WTC11 (cell line): ENCODE data around the gene METRN. TPM values are rescaled to one million over a fixed set of nuclear protein-coding genes. Genes with fewer than 3 reads are reported as not detected.

Experiments used
- ATAC-seq: fragments of 200-7000 bp; cut with Tn5 transposase; 2 replicates; pipeline ENCODE4 v1.10.0; 2021; ENCODE audit warnings: mild to moderate bottlenecking, moderate library complexity
- CTCF ChIA-PET: fragments of 300-600 bp; sonication (Branson Sonifier 250); formaldehyde crosslinking; loops from one replicate; lab custom pipeline; 2021; ENCODE audit warnings: antibody characterized with exemption; lab: Charles Lee
- POLR2A ChIA-PET: fragments of 350-600 bp; sonication (Branson Sonifier 250); formaldehyde crosslinking; loops from one replicate; lab custom pipeline; 2021; ENCODE audit warnings: antibody characterized with exemption; lab: Charles Lee
- DNase-seq: peaks from one replicate; pipeline ENCODE4 v3.0.0; 2021; ENCODE audit warnings: low spot score
- H3K27ac Mint-ChIP-seq: 2 replicates; pipeline ENCODE4 v1.8.0; 2021; ENCODE audit warnings: mixed read lengths
- H3K27me3 Mint-ChIP-seq: 2 replicates; pipeline ENCODE4 v1.8.0; 2021; ENCODE audit warnings: low read depth, mild to moderate bottlenecking, moderate library complexity, mixed read lengths
- H3K36me3 Mint-ChIP-seq: 2 replicates; pipeline ENCODE4 v1.8.0; 2021; ENCODE audit warnings: mixed read lengths
- H3K4me1 Mint-ChIP-seq: 2 replicates; pipeline ENCODE4 v1.8.0; 2022; ENCODE audit warnings: mixed read lengths
- H3K4me3 Mint-ChIP-seq: 2 replicates; pipeline ENCODE4 v1.8.0; 2021; ENCODE audit warnings: mild to moderate bottlenecking, moderate library complexity, mixed read lengths
- H3K9me3 Mint-ChIP-seq: 2 replicates; pipeline ENCODE4 v1.8.0; 2021; ENCODE audit warnings: mixed read lengths
- ATF1 ChIP-seq: sonication (generic); formaldehyde crosslinking; IDR thresholded peaks from 2 replicates; pipeline ENCODE4 v1.8.1; 2023; ENCODE audit warnings: mild to moderate bottlenecking, moderate library complexity, missing genetic modification reagents
- ATF2 ChIP-seq: sonication (generic); formaldehyde crosslinking; IDR thresholded peaks from 2 replicates; pipeline ENCODE4 v1.8.1; 2022; ENCODE audit warnings: low read depth, missing genetic modification reagents, borderline replicate concordance
- FOXK1 ChIP-seq: sonication (generic); formaldehyde crosslinking; IDR thresholded peaks from 2 replicates; pipeline ENCODE4 v1.8.0; 2022; ENCODE audit warnings: mild to moderate bottlenecking, moderate library complexity, missing genetic modification reagents
- GTF2I ChIP-seq: fragments of 250-450 bp; sonication (Bioruptor Pico); conservative IDR thresholded peaks from 2 replicates; pipeline ENCODE4 v1.4.0; 2021; ENCODE audit warnings: mild to moderate bottlenecking
- HMGA2 ChIP-seq: fragments of 250-450 bp; sonication (Bioruptor Pico); IDR thresholded peaks from 2 replicates; pipeline ENCODE4 v1.4.0; 2021; ENCODE audit warnings: mild to moderate bottlenecking, moderate library complexity
- KAT7 ChIP-seq: sonication (generic); formaldehyde crosslinking; IDR thresholded peaks from 2 replicates; pipeline ENCODE4 v1.8.1; 2023; ENCODE audit warnings: missing genetic modification reagents, mild to moderate bottlenecking, borderline replicate concordance
- MAX ChIP-seq: sonication (generic); formaldehyde crosslinking; IDR thresholded peaks from 2 replicates; pipeline ENCODE4 v1.8.0; 2022; ENCODE audit warnings: mild to moderate bottlenecking, missing genetic modification reagents
- NFYB ChIP-seq: sonication (generic); formaldehyde crosslinking; conservative IDR thresholded peaks from 2 replicates; pipeline ENCODE4 v1.8.0; 2022; ENCODE audit warnings: low read depth, missing genetic modification reagents
- SMAD4 ChIP-seq: sonication (generic); formaldehyde crosslinking; IDR thresholded peaks from 2 replicates; pipeline ENCODE4 v1.8.0; 2022; ENCODE audit warnings: mild to moderate bottlenecking, missing genetic modification reagents
- SOX15 ChIP-seq: fragments of 250-450 bp; sonication (Bioruptor Pico); IDR thresholded peaks from 2 replicates; pipeline ENCODE4 v1.9.0; 2021; ENCODE audit warnings: mild to moderate bottlenecking
- SP1 ChIP-seq: sonication (generic); formaldehyde crosslinking; conservative IDR thresholded peaks from 2 replicates; pipeline ENCODE4 v1.8.1; 2022; ENCODE audit warnings: missing genetic modification reagents
- STAT6 ChIP-seq: sonication (generic); formaldehyde crosslinking; conservative IDR thresholded peaks from 2 replicates; pipeline ENCODE4 v1.8.1; 2023; ENCODE audit warnings: mild to moderate bottlenecking, low read depth, missing genetic modification reagents, moderate library complexity
- USF2 ChIP-seq: sonication (generic); formaldehyde crosslinking; IDR thresholded peaks from 2 replicates; pipeline ENCODE4 v1.8.1; 2023; ENCODE audit warnings: mild to moderate bottlenecking, missing genetic modification reagents, moderate library complexity
- ZNF219 ChIP-seq: sonication (generic); formaldehyde crosslinking; IDR thresholded peaks from 2 replicates; pipeline ENCODE4 v1.8.0; 2023; ENCODE audit warnings: missing genetic modification reagents, mild to moderate bottlenecking, borderline replicate concordance
- ZNF423 ChIP-seq: fragments of 250-450 bp; sonication (Bioruptor Pico); IDR thresholded peaks from 2 replicates; pipeline ENCODE4 v2.1.2; 2022; ENCODE audit warnings: mild to moderate bottlenecking, moderate library complexity
- total RNA-seq: library from RNA; stranded (reverse); gene quantifications from 3 replicates; pipeline ENCODE4 v1.2.3, GENCODE V29; 2021
- TF ChIP-seq, protein P1 (sequence below): sonication (generic); formaldehyde crosslinking; IDR thresholded peaks from 2 replicates; pipeline ENCODE4 v1.8.0; 2022; ENCODE audit warnings: mild to moderate bottlenecking, missing genetic modification reagents
- TF ChIP-seq, protein P2 (sequence below): sonication (generic); formaldehyde crosslinking; IDR thresholded peaks from 2 replicates; pipeline ENCODE4 v1.8.1; 2022; ENCODE audit warnings: mild to moderate bottlenecking, moderate library complexity, missing genetic modification reagents
- TF ChIP-seq, protein P3 (sequence below): fragments of 250-450 bp; sonication (Bioruptor Pico); IDR thresholded peaks from 2 replicates; pipeline ENCODE4 v1.9.0; 2021; ENCODE audit warnings: mild to moderate bottlenecking
- TF ChIP-seq, protein P4 (sequence below): sonication (generic); formaldehyde crosslinking; conservative IDR thresholded peaks from 2 replicates; pipeline ENCODE4 v1.8.1; 2022; ENCODE audit warnings: mild to moderate bottlenecking, missing genetic modification reagents
- TF ChIP-seq, protein P5 (sequence below): sonication (generic); formaldehyde crosslinking; IDR thresholded peaks from 2 replicates; pipeline ENCODE4 v1.8.0; 2023; ENCODE audit warnings: missing genetic modification reagents

Gene METRN
- total RNA-seq, 1 experiment from 2014 or later, result 30.9 TPM

GRCh38 chr16:764848-765487 lies 50.0 kb downstream of the METRN start:
- H3K9me3 Mint-ChIP-seq, result no peaks in the 10 kb centered on the region
- H3K27ac Mint-ChIP-seq, result no peak overlapping the region
- CTCF ChIA-PET, result no interaction called here
- no peaks in the 10 kb centered on the region for H3K27me3 Mint-ChIP-seq
- H3K4me1 Mint-ChIP-seq, result no peaks in the 10 kb centered on the region
- no peak overlapping the region for H3K4me3 Mint-ChIP-seq
- no peaks in the 10 kb centered on the region for H3K36me3 Mint-ChIP-seq
- POLR2A ChIA-PET, result no interaction called here
- TF ChIP-seq, protein P1, sequence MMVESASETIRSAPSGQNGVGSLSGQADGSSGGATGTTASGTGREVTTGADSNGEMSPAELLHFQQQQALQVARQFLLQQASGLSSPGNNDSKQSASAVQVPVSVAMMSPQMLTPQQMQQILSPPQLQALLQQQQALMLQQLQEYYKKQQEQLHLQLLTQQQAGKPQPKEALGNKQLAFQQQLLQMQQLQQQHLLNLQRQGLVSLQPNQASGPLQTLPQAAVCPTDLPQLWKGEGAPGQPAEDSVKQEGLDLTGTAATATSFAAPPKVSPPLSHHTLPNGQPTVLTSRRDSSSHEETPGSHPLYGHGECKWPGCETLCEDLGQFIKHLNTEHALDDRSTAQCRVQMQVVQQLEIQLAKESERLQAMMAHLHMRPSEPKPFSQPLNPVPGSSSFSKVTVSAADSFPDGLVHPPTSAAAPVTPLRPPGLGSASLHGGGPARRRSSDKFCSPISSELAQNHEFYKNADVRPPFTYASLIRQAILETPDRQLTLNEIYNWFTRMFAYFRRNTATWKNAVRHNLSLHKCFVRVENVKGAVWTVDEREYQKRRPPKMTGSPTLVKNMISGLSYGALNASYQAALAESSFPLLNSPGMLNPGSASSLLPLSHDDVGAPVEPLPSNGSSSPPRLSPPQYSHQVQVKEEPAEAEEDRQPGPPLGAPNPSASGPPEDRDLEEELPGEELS, result no peak
- TF ChIP-seq MAX (CRISPR knock-in tag) (no peak), GTF2I (no peak), KAT7 (CRISPR knock-in tag) (no peak), NFYB (CRISPR knock-in tag) (no peak), USF2 (CRISPR knock-in tag) (no peak), SMAD4 (CRISPR knock-in tag) (no peak), ZNF219 (no peak), ATF1 (no peak), SP1 (CRISPR knock-in tag) (no peak), FOXK1 (no peak), ZNF423 (CRISPR knock-in tag) (no peak), SOX15 (CRISPR knock-in tag) (no peak), STAT6 (no peak), ATF2 (CRISPR knock-in tag) (no peak), HMGA2 (CRISPR knock-in tag) (no peak)
- TF ChIP-seq, protein P2, sequence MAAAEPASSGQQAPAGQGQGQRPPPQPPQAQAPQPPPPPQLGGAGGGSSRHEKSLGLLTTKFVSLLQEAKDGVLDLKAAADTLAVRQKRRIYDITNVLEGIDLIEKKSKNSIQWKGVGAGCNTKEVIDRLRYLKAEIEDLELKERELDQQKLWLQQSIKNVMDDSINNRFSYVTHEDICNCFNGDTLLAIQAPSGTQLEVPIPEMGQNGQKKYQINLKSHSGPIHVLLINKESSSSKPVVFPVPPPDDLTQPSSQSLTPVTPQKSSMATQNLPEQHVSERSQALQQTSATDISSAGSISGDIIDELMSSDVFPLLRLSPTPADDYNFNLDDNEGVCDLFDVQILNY (CRISPR knock-in tag), result no peak
- TF ChIP-seq, protein P3, sequence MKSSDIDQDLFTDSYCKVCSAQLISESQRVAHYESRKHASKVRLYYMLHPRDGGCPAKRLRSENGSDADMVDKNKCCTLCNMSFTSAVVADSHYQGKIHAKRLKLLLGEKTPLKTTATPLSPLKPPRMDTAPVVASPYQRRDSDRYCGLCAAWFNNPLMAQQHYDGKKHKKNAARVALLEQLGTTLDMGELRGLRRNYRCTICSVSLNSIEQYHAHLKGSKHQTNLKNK (CRISPR knock-in tag), result no peak
- TF ChIP-seq, protein P4, sequence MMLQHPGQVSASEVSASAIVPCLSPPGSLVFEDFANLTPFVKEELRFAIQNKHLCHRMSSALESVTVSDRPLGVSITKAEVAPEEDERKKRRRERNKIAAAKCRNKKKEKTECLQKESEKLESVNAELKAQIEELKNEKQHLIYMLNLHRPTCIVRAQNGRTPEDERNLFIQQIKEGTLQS (CRISPR knock-in tag), result no peak
- TF ChIP-seq, protein P5, sequence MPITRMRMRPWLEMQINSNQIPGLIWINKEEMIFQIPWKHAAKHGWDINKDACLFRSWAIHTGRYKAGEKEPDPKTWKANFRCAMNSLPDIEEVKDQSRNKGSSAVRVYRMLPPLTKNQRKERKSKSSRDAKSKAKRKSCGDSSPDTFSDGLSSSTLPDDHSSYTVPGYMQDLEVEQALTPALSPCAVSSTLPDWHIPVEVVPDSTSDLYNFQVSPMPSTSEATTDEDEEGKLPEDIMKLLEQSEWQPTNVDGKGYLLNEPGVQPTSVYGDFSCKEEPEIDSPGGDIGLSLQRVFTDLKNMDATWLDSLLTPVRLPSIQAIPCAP (CRISPR knock-in tag), result no peak
- no peak for ATAC-seq
- no peak for DNase-seq
